Measurements from ENCODE around the gene TMEM88. TPM values are rescaled to one million over a fixed set of nuclear protein-coding genes. Genes with fewer than 3 reads are reported as not detected.
A peak's percentile ranks its signal among the peaks of the same experiment; 100 is the strongest.

The TMEM88 gene
- total RNA-seq, 1 experiment from 2014 or later = 11.3 TPM

- Histone ChIP-seq H3K14ac (ENCODE audit: insufficient read depth, low read length) (no peak overlapping the region), H3K18ac (ENCODE audit: insufficient read length, low read depth, low read length) (no peak overlapping the region), H3K4me2 (ENCODE audit: insufficient read depth, insufficient read length, low read length) (peak overlapping the region; percentile 74), H3K4ac (ENCODE audit: low read depth, low read length) (no peak overlapping the region), H2AFZ (ENCODE audit: low read length) (no peak overlapping the region), H3K27ac (ENCODE audit: insufficient read length, low read depth, low read length) (no peak overlapping the region), H2BK12ac (ENCODE audit: insufficient read length, low read depth, low read length) (no peak overlapping the region), H4K5ac (ENCODE audit: insufficient read length, low read depth, low read length) (no peak overlapping the region), H4K20me1 (ENCODE audit: control insufficient read depth, insufficient read depth, insufficient read length) (no peaks in the 10 kb centered on the region), H3K9me3 (ENCODE audit: control insufficient read depth, low read depth, low read length) (no peaks in the 10 kb centered on the region), H3K27me3 (ENCODE audit: insufficient read depth, low read length) (peaks cover 27% of the 10 kb centered on the region; the same call in 1 of the 2 replicates), H2BK5ac (ENCODE audit: insufficient read length, low read length) (no peak overlapping the region), H4K91ac (ENCODE audit: insufficient read length, low read depth, low read length) (no peak overlapping the region), H3K79me1 (ENCODE audit: insufficient read depth, low read depth, low read length, poor library complexity, severe bottlenecking) (no peaks in the 10 kb centered on the region), H3K23ac (ENCODE audit: insufficient read length, low read depth, low read length) (no peak overlapping the region), H3K56ac (ENCODE audit: insufficient read length, low read depth, low read length) (no peak overlapping the region), H3K23me2 (ENCODE audit: insufficient read length, low read depth, low read length, poor library complexity, severe bottlenecking) (peaks cover 18% of the 10 kb centered on the region), H2BK20ac (ENCODE audit: low read depth, low read length, poor library complexity, severe bottlenecking) (no peak overlapping the region), H2BK15ac (ENCODE audit: low read depth, low read length) (no peak overlapping the region), H2BK120ac (ENCODE audit: low read depth, low read length, poor library complexity, severe bottlenecking) (no peak overlapping the region), H3T11ph (ENCODE audit: low read length) (no peak overlapping the region), H3K79me2 (ENCODE audit: insufficient read depth, low read length) (no peaks in the 10 kb centered on the region), H4K8ac (replicated peaks; ENCODE audit: insufficient read length, low read depth, low read length) (no peak overlapping the region), H3K9ac (ENCODE audit: extremely low read depth, insufficient read length, low read length) (no peak overlapping the region), H2AK5ac (ENCODE audit: insufficient read length, low read length) (no peak overlapping the region), H3K4me1 (ENCODE audit: insufficient read depth, low read length) (no peaks in the 10 kb centered on the region; the same call in 1 of the 2 replicates)
- no peak for DNase-seq
- no CpG with 5 or more reads among the region's 17 CpGs for WGBS (ENCODE audit: extremely low coverage, insufficient read length, low lambda C conversion rate)
- TF ChIP-seq CTCF (conservative IDR thresholded peaks at IDR 0.05) = no peak
- Mint-ChIP-seq H3K36me3 (ENCODE audit: insufficient read depth in 1 of 3, low read depth in 3 of 3) (peaks cover 2 to 47% (median 40%) of the 10 kb centered on the region in 3 experiments; a peak in 6 of 7 replicates), H3K27ac (peak overlapping the region in 1 of 3 experiments; percentile 68; a peak in 3 of 7 replicates), H3K27me3 (ENCODE audit: low read depth) (peaks cover 18% of the 10 kb centered on the region), H3K9me3 (0 out of 5 replicates have a peak, but pooled peaks cover 0 to 2% of the 10 kb centered on the region in 2 experiments), H3K4me1 (peaks cover 16 to 31% of the 10 kb centered on the region in 2 experiments), H3K4me3 (peak overlapping the region; percentile 72 to 84)
Measured at GRCh38 chr17:7850701-7851437, 4.0 kb upstream of the TMEM88 start.
